ENCODE data around the gene SEC11A. TPM values are rescaled to one million over a fixed set of nuclear protein-coding genes. Genes with fewer than 3 reads are reported as not detected.
A peak's percentile ranks its signal among the peaks of the same experiment; 100 is the strongest.

Gene SEC11A
- total RNA-seq, 4 donors from 2014 or later: 19.9 to 124 (median 83.0) TPM

GRCh38 chr15:84666373-84666772 is 49.6 kb downstream of the SEC11A start:
- 69 to 74% methylated on average over 2 of the region's 2 CpGs for WGBS, 2 donors (ENCODE audit: low coverage in 1 of 2)
- intact Hi-C loops (cut with DNase I; ENCODE audit: low total_unique reads) (loop anchor here (10.0 kb wide), 1 partner anchor 48 kb away; the partner anchor contains the start of gene SEC11A), in situ Hi-C loops (cut with MboI; ENCODE audit: low pct_ligation_motif_present in 1 of 4, low pct_unique_long_range_greater_than_20kb in 1 of 4, low sequenced_read_pairs in 3 of 4) (loop anchor here in 1 of 4 donors (25.0 kb wide), 1 partner anchor 96 kb away; no protein-coding TSS in a partner anchor)
- no peaks in the 10 kb centered on the region for H3K9me3 ChIP-seq
- no peak for DNase-seq
- H3K27ac ChIP-seq: no peak overlapping the region
- TF ChIP-seq CTCF (IDR thresholded peaks at IDR 0.05) (no peak), POLR2AphosphoS5 (IDR thresholded peaks at IDR 0.05) (no peak), POLR2A (IDR thresholded peaks at IDR 0.05) (no peak), EP300 (IDR thresholded peaks at IDR 0.05; ENCODE audit: low read depth) (no peak)
- H3K4me3 ChIP-seq: no peak overlapping the region
- no peaks in the 10 kb centered on the region for H3K4me1 ChIP-seq
- H3K36me3 ChIP-seq: peaks cover 0 to 23% (median 8%) of the 10 kb centered on the region in 4 donors
- no peaks in the 10 kb centered on the region for H3K27me3 ChIP-seq

- H3K4me1 ChIP-seq: peaks cover 0 to 12% (median 10%) of the 10 kb centered on the region in 4 donors
- TF ChIP-seq EP300 (IDR thresholded peaks at IDR 0.05; ENCODE audit: low read depth) (no peak), POLR2A (IDR thresholded peaks at IDR 0.05) (no peak), POLR2AphosphoS5 (IDR thresholded peaks at IDR 0.05) (no peak), CTCF (IDR thresholded peaks at IDR 0.05) (no peak)
- WGBS, 2 donors (ENCODE audit: low coverage in 1 of 2): 94 to 100% methylated on average over 4 to 10 of the region's 10 CpGs
- H3K4me3 ChIP-seq: no peak overlapping the region
- H3K27ac ChIP-seq: no peak overlapping the region
- intact Hi-C loops (cut with DNase I; ENCODE audit: low total_unique reads) (loop anchor here (10.0 kb wide), 1 partner anchor 54 kb away; the partner anchor contains the start of gene SEC11A), in situ Hi-C loops (cut with MboI; ENCODE audit: low pct_ligation_motif_present in 1 of 4, low pct_unique_long_range_greater_than_20kb in 1 of 4, low sequenced_read_pairs in 3 of 4) (loop anchor here in 1 of 4 donors (25.0 kb wide), 1 partner anchor 101 kb away; no protein-coding TSS in a partner anchor)
- H3K27me3 ChIP-seq: no peaks in the 10 kb centered on the region
- H3K36me3 ChIP-seq: peaks cover 0 to 6% (median 0%) of the 10 kb centered on the region in 4 donors
- no peaks in the 10 kb centered on the region for H3K9me3 ChIP-seq
- no peak for DNase-seq
These were observed 54.9 kb downstream of the SEC11A start for GRCh38 chr15:84661001-84661400.

- 88 to 100% methylated on average over 2 to 4 of the region's 4 CpGs for WGBS, 2 donors (ENCODE audit: low coverage in 1 of 2)
- Histone ChIP-seq H3K4me1 (peaks cover 2 to 16% (median 11%) of the 10 kb centered on the region in 4 donors), H3K27ac (no peak overlapping the region), H3K27me3 (no peaks in the 10 kb centered on the region), H3K4me3 (no peak overlapping the region), H3K36me3 (no peaks in the 10 kb centered on the region), H3K9me3 (no peaks in the 10 kb centered on the region)
- in situ Hi-C loops (cut with MboI; ENCODE audit: low pct_ligation_motif_present in 1 of 4, low pct_unique_long_range_greater_than_20kb in 1 of 4, low sequenced_read_pairs in 3 of 4) (loop anchor here in 1 of 4 donors (25.0 kb wide), 1 partner anchor 102 kb away; no protein-coding TSS in a partner anchor), intact Hi-C loops (cut with DNase I; ENCODE audit: low total_unique reads) (loop anchor here (10.0 kb wide), 1 partner anchor 55 kb away; the partner anchor contains the start of gene SEC11A)
- TF ChIP-seq POLR2A (IDR thresholded peaks at IDR 0.05): no peak
- TF ChIP-seq EP300 (IDR thresholded peaks at IDR 0.05; ENCODE audit: low read depth): no peak
- no peak for TF ChIP-seq POLR2AphosphoS5 (IDR thresholded peaks at IDR 0.05)
- no peak for TF ChIP-seq CTCF (IDR thresholded peaks at IDR 0.05)
- no peak for DNase-seq
These were observed 55.8 kb downstream of the SEC11A start for GRCh38 chr15:84659904-84660781.

- no peak for DNase-seq
- Histone ChIP-seq H3K4me3 (peak overlapping the region in 3 of 4 donors; percentile 55 to 72 (median 61)), H3K9me3 (no peaks in the 10 kb centered on the region), H3K27ac (peak overlapping the region; percentile 83 to 91 (median 86)), H3K36me3 (no peaks in the 10 kb centered on the region), H3K4me1 (peaks cover 6 to 21% (median 13%) of the 10 kb centered on the region in 4 donors), H3K27me3 (no peaks in the 10 kb centered on the region)
- TF ChIP-seq CTCF (IDR thresholded peaks at IDR 0.05) (no peak), EP300 (IDR thresholded peaks at IDR 0.05; ENCODE audit: low read depth) (no peak), POLR2A (IDR thresholded peaks at IDR 0.05) (no peak), POLR2AphosphoS5 (IDR thresholded peaks at IDR 0.05) (no peak)
- intact Hi-C loops (cut with DNase I; ENCODE audit: low total_unique reads) (no loop called here), in situ Hi-C loops (cut with MboI; ENCODE audit: low pct_ligation_motif_present in 1 of 4, low pct_unique_long_range_greater_than_20kb in 1 of 4, low sequenced_read_pairs in 3 of 4) (loop anchor here in 1 of 4 donors (25.0 kb wide), 1 partner anchor 103 kb away; no protein-coding TSS in a partner anchor)
- 41 to 60% methylated on average over 1 to 7 of the region's 7 CpGs for WGBS, 2 donors (ENCODE audit: low coverage in 1 of 2)
These were observed 57.0 kb downstream of the SEC11A start for GRCh38 chr15:84658788-84659411.
